ENCODE data around the gene AJAP1.

The AJAP1 gene

DNA sequence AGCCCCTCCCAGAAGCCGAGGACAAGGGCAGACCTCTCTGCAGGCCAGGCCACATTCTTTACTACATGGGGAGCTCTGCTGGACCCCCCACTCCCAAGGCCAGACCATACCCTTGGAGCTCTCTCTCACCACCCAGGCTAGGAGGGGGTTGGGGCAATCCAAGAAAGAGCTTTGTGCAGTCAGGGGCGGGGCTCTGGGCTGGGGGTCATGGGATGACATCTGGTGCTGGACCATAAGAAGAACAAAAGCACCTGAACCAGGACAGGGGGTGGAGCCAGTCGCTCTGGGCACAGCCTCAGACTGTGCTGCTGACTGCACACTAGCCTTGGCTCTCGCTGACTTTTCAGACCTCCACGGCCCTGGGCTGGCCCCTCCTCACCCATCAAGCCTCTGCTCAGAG is 23.1 kb upstream of the AJAP1 start:
- DNase-seq (ENCODE audit: low read depth in 2 of 2): no peak

DNA sequence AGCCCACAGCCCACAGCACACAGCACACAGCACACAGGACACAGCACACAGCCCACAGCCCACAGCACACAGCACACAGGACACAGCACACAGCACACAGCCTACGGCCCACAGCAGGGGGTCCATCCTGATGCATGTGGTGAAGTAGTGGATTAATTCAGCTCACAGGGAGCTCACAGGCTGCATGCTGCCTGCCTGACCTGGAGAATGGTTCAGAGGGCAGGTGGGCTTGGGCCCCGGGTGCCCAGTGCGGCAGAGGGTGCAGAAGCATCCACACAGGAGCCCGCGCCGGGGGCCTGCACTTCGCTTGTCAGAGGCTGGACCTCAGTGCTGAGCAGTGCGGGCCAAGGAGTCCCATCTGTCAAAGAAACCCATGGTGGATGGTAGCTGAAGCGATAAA is 21.1 kb upstream of the AJAP1 start:
- DNase-seq (ENCODE audit: low read depth in 2 of 2): no peak

DNA sequence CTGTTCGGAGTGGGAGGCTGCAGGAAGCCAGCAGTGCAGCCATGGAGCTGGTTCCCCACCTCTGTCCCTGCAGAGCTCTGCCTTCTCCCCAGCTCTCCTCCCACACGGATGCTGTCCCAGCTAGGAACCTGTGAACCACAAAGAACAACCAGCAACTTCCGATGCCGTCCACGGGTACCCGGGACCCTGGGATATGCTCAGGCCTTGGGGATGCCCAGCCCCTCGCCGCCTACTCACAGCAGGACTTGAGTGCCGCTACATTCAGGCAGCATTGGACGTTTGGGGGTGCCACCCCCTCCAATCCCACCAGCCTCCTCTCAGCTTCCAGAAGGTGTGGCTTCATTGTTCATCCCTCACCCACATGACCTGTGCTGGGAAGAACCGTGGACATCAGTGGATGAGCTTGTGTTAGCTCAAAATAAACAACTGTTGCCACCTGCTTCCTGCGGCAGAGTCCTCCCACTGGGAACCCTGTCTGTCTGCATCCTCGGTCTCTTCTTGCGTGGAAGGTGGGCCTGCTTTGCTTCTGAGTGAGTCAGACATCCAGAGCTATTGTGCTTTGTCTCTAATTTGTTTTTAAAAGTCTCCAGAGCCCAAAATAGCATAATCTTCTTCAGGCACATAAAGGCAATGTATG is 20.1 kb upstream of the AJAP1 start:
- DNase-seq (ENCODE audit: low read depth in 2 of 2): no peak

DNA sequence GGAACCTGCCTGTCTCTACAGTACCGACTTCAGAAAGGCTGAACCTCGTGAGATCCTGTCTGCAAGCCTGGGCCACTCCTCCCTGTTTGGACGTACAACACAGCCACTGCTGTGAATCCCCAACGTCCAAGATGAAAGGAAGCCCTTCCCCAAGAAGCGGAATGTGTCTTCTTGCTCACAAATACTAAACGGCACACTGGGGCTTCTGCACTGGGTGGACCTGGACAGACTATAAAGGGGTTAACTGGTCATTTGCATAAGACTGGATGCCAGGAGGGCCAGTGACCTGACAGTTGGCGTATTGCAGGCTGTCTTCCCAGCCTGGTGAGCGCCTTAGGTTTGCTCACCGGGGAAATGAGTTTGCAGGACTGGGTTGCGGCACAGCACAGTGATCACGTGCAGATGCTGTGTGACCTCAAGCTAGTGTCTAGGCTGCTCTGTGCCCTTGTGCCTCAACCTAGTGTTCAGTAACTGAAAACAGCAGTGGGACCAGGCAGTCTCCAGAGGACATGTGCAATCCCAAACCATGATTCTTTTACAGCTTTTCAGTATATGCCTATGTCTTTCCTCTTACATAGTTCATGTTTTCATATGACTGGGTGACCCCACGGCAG is 19.5 kb upstream of the AJAP1 start:
- no peak for DNase-seq (ENCODE audit: low read depth in 2 of 2)

DNA sequence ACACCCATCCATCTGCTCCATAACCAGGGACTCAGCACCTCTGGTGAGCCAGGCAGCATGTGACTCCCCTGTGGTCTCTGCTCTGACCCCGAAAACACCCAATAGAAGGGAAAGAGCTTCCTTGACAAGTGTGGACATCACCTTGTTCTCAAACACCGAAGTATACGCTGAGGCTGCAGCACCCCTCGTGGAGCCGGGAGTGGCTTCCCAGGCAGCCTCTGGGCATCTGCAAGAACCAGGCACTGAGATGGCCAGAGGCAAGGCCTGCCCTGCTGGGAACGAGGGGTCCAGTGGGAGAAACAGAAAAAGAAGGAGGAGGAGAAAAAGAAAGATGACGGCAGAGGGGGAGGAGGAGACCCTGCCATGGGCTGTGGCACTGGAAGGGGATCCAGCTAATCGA is 18.2 kb upstream of the AJAP1 start:
- DNase-seq (ENCODE audit: low read depth in 2 of 2): no peak

DNA sequence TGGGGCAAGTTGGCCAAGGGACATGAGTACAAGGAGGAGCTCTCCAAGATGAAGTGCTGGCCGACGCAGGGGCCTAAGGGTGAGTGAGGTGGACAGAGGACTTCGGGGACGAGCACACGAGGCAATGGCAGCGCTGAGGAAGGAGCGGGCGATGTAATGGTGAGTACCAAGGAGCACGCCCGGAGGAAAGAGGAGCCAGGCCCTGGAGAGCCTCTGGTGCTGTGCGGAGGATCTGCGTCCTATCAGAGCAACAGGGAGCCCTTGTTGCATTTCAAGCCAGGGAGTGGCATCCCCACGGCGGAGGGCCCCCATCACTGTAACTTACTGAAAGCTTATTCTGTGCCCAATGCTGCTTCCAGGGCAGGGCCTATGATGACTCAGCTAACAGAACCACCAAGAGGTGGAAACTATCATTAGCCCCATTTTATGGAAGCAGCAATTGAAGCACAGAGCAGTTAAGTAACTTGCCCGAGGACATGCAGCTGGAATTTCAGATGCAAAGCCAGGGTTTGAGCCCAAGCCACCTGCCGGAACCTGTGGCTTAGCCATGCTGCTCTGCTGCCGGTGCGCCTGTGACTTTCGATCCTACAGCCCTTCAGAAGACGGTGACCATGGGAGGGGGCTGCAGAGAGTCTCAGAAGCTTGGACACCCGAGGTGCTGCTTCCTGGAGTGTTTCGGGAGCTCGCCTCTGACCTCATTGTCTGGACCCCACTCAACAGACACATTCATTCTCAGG is 17.6 kb upstream of the AJAP1 start:
- no peak for DNase-seq (ENCODE audit: low read depth in 2 of 2)

DNA sequence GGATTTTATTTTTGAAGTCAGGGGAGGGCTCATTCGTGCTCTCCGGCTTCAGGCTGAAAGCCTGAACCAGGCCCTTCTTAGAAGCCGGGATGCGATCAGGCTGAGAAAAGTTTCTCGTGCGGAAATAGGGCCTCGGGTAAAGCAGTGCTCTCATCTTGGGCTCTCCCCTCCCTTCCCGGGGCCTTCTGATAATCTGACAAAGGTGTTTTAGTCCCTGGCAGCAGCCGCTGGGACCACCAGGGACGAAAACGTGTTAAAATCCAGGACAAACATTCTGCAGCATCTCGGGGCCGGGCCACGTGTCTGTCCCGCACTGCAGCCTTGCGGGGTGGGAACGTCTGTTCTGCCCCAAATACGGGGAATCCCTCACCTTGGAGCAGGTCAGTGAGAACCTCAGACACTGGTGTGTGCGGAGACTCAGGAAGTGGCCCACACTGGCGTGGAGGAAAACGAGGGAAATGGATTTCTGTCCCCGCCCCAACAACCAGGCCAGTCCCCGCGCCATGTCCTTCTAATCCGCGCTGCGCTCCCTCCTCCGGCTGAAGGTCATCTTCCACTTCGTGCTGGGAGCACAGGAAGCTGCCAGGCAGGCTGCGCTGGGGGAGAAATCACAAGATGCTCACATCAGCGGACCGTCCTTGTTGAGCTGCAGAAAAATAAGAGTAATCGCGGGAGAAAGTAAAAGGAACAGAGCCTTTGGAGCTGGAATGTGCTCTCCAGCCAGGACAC is 16.6 kb upstream of the AJAP1 start:
- no peak for DNase-seq (ENCODE audit: low read depth in 2 of 2)

DNA sequence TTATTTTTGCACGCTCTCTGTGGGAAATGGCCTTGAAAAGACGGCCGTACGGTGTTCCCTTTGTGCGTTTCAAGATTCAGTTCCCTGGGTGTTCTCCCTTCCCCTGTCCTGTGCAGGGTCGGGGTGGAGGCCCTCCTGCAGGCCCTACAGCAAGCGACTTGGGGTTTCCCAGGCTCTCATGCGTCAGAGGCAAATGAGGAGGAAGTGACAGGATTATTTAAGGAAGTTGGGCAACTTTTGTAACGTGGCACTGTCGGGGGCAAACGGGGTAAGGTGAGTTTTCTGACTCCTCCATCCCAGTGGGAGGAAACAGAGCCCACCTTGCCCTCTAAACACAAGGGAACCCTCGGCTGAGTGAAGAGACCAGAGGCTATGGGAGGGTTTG is 16.1 kb upstream of the AJAP1 start:
- DNase-seq (ENCODE audit: low read depth in 2 of 2): no peak

DNA sequence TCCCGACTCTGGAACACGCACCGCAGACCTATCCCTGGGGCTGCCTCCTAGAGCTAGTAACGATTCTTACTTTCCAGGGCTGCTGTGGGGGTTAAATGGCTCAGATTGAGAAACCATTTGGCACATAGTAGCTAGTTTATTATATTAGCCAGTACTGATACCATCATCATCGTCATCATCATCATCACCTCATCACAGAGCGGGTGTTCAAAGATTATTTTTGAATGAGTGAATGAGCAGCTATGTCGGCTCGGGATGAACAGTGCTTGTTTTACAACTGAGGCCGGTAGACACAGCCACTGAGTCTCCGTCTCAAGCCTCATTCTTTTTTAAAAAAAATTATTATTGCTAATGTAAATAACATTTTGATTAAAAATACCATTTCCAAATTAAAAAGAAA is 13.5 kb upstream of the AJAP1 start:
- DNase-seq (ENCODE audit: low read depth in 2 of 2): no peak

DNA sequence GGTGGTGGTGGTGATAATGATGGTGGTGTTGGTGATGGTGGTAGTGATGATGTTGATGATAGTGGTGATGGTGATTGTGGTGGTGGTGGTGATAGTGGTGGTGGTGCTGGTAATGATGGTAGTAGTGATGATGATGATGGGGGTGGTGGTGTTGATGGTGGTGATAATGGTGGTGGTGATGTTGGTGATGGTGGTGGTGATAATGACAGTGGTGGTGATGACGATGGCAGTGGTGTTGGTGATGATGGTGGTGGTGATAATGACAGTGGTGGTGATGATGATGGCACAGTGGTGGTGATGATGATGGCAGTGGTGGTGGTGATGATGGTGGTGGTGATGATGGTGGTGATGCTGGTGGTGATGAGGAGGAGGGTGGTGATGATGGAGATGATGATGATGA is 7.0 kb upstream of the AJAP1 start:
- no peak for DNase-seq (ENCODE audit: low read depth in 2 of 2)

DNA sequence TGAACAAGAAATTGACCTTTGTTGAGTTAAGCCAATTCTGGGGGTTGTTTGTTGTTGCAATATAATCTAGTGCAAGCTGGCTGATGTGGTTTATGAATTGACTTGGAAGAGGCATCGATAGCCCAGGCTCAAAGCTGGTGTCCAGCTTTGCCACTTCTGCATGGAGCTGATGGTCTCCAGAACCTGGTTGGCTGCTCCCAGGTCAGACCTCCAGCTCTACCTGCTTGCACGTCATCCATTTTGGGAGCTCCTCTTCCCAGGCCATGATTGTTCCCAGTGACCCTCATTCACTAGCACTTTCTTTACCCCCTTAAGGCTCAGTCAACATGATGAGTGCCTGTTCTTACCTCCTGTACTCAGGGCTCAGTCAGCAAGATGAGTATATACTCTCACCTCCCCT is 5.8 kb upstream of the AJAP1 start:
- DNase-seq (ENCODE audit: low read depth in 2 of 2): no peak

DNA sequence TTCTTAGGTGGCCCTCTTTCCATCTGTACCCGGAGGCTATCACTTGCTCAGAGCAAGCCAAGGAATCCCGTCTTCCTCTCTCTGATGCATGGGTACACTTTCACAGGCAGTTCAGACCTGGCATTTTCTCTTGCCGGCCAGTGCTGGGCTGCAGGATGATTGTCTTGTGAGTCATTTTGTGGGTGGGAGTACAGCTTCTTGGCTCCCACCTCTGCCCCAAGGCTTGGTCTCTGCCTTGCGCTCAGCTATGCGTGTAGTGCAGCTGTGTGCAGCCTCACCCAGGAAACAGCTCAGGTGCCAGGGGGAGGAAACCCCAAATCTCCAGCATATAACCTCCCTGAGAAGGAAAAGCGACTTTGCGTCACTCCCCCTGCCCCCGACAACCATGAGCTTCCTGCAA is 3.9 kb upstream of the AJAP1 start:
- no peak for DNase-seq (ENCODE audit: low read depth in 2 of 2)

DNA sequence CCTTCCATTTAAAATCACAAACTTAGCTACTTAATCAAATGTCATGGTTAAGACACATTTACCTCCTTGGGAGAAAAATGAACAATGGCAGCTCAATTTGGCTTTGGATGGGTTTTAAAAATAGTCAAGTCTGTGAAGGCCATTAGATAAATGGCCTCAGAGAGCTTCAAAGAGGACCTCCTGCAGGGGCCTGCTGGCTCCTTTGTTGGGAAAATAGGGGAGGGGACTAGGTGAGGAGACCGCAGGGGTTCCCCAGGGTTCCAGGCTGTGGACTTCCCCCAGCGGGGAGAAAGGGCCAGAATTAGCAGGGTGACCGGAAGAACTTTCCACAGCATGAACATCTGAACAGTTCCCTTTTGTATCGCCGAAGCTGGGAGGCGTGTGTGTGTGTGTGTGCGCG is 3.4 kb upstream of the AJAP1 start:
- DNase-seq (ENCODE audit: low read depth in 2 of 2): no peak

DNA sequence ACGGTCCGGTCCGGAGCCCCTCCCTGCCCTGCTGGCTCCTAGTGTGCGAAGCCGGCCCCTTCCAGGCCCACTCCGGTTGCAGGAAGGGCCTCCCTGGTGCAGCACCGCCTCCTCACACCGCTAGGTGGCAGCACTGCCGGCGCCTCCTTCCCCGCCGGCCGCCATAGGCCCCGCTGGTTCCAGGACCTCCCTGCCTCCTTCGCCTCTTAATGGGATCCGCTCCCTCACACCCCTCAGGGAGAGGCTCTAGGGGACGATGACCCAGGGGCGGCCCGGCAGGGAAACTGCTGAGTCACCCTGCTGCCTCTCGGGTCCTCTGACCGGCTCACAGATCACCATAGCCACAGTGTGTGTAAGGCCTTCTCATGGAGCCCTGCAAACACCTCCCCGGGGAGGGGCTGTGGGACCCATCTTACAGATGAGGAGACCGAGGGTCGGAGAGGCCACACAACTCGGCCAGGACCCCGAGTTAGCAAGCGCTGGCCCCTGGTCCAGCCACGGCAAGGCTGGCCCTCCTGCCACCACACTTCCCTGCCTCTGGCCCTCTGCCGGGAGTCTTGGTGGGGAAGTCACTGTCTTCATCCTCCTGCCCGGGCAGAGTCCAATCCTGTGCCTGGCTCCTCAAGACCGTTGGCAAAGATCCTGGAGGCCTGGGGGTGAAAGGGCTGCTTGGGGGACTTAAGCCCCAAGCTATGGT is 1.6 kb upstream of the AJAP1 start:
- peak; percentile 7 to 26 for DNase-seq (ENCODE audit: low read depth in 2 of 2)

DNA sequence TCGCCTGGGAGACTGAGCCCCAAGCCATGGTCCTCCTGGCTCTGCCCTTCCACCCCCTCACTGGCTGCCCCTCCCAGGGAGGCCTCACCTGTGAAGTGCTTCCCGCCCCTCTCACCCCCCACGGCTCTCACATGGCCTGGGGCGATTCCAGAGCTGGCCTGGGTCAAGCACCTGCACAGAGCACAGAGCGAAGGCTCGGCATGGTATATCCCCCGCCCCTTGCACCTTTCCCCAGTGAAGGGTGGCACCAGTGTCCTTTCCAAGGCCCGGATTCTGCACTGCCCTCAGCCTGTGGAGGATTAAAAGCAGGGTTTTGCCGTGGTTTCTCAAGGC is 1.1 kb upstream of the AJAP1 start:
- DNase-seq (ENCODE audit: low read depth in 2 of 2): no peak

DNA sequence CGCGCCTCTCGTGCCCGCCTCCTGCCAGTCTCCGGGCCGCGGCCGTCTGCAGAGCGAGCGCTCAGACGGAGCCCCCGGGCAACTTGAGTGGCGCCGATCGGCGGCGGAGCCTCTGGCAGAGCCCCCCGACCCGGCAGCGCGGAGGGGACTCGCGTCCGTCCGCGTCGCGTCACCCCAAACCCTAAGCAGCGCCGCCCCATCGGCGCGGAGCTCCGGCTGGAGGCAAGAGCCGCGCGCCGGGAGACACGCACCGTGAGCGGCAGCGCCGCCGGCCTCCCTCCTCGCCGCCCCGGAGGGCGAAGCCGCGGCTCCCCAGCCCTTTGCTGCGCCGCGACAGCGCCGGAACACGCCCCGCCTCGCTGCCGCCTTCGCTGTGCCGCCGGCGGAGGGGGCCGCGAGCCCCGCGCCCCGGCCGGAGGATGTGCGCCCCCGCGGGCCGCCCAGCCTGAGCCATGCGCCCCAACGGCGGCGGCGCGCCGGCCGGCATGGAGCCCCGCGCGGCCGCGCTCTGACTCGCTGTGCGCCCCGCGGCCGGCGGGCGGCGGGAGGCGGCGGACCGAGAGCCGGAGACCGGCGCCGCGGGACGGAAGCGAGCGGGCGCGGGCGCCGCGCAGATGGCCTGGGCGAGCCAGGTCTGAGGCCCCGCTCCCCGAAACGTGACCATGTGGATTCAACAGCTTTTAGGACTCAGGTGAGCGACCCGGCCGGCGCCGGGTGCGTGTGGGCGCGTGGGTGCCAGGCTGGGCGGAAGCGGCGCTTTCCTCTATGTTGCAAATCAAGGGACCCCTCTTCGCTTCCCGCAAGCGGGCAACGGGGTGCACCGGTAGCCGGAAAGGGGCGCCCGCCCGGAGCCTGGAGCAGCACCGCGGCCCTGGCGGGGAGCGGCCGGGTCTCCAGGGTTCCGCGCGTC is 610 bp downstream of the AJAP1 start:
- no peak for DNase-seq (ENCODE audit: low read depth in 2 of 2)

DNA sequence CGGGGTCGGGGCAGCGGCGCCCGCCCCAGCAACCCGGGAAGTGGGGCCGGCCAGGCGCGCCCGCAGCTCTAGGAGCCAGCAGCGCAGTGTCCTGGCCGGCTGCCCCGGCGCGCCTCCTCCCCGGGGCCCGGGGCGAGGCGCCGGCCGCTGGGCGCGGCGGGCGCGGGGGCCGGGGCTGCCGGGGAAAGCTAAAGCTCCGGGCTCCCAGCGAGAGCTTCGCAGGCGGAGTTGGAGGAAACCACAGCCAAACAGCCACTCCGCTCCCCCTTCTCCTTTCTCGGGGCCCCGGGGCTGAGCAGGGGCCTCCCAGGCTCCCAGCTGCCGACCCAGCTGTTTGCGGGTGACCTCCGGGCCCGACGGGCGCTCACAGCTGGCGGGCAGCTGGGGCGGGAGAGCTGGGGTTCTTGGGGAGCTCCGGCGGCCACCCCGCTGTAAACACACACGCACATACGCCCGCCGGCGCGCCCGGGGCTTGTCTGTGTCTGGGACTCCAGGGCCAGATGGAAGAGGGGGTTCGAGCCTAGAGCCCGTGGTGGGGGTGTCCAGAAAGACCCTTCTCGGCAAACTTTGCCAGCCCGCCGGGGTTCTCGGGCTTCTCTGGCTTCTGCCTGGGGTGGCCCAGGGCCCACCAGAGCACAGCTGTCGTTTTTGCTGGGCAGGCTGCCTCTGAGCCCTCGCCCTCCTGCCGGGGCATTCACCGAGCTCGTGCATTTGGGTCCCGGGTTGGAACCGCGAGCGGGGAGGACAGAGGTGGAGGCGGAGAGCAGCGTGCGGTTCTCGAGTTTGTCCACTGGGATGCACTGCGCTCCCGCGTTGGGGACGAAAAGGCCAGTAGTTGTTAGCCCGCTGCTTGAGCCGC is 1.5 kb downstream of the AJAP1 start:
- no peak for DNase-seq (ENCODE audit: low read depth in 2 of 2)

DNA sequence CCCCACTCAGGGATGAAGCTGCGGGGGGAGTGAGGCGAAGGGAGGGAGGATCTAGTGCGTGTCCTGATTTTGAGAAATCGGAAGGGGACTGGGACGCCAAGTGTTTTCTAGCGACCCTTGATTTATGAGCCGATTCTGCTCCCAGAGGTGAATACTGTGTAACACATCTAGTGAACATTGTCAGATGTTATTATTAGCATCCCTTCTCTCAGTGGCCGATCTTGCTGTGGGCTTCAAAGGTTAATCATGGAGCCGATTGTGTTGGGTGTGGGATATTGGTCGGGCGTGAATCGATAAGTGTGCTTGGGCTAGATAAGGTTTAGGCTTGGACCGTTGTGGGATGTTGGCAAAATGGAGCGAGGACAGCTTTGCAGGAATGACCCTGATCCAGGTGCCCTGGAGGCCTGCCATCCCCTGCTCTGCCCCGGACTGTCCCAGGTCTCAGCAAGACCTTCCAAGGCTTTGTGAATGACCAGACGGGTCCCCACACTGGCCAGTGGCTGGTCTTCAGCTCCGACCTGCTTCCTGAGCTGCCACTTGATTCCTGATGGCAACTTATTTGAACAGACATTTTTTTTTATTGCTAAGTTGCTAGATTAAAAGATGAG is 2.2 kb downstream of the AJAP1 start:
- no peak for DNase-seq (ENCODE audit: low read depth in 2 of 2)

DNA sequence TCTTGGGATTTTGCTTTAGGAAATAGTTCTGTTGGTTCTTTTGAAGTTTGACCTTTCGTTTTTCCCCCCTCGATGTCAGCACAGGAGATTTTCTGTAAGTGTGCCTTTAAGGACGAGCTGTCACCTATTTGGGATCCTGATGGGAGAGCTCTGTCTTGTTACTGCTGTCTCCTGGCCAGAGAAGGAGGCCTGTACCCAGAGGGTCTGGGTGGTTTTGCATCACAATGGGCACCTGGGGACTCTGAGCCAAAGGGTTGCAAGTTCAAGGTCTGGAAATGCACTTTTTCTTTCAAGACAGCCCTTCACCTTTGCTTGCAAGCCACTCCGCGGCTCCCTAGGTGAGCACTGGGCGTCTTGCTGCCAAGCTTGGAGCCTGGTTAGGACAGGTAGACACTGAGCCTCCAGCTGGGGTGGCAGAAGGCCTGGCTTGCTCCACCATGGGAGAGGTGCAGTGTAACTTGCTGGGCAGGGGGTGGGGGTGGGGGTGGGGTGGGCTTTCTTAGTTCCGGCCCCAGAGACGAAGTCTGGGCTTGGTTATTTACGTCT is 2.9 kb downstream of the AJAP1 start:
- DNase-seq (ENCODE audit: low read depth in 2 of 2): no peak
